ENCODE data around the gene LYPD1.
A peak's percentile ranks its signal among the peaks of the same experiment; 100 is the strongest.
"Not testable (repeated sequence)": the region's sequence is repeated elsewhere in the genome, so short reads cannot be mapped to it uniquely, and the experiment has no call there.

Gene LYPD1, protein sequence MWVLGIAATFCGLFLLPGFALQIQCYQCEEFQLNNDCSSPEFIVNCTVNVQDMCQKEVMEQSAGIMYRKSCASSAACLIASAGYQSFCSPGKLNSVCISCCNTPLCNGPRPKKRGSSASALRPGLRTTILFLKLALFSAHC

DNA sequence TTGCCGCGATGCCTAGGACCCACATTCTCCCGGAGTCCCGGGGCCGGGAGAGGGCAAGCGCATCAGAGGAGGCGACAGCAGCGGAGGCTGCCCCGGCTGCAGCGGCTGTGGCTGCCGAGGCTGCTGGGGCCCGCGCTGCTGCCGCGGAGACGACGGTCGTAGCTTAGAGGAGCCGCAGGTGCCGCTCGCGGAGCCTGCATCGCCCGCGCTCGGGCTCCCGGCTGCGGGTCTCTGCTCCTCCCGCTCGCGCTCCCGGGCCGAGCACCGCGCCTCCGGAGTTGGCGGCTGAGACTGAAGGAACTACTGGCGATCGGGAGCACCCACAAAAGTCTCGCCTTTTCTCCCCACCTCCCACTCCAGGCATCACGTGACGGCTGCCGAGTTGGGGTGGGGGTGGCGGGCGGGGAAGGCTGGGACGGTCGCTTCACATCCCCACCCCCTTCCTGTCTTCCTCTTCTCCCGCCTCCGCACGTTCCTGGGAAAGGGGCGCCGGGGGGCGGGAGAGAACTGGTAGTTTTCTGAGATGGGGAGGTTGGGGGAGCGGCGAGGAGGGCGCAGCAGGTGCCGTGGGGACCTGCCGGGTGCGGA is at the start of gene LYPD1:
Gene LYPD1, minus strand, starts transcription at position 298 of the 588 bp plus-strand sequence. Its CDS starts 273 bp downstream, at position 25.
- Histone ChIP-seq H3K27me3 (ENCODE audit: control insufficient read depth, insufficient read depth, low read length) (peaks cover 68% of the 10 kb centered on the region), H3K9me3 (ENCODE audit: control insufficient read depth, insufficient read depth, low read length) (no peaks in the 10 kb centered on the region), H3K36me3 (ENCODE audit: control insufficient read depth, insufficient read depth, low read length) (no peaks in the 10 kb centered on the region), H3K4me1 (ENCODE audit: control insufficient read depth, insufficient read depth, low read length) (peaks cover 20% of the 10 kb centered on the region), H3K9ac (ENCODE audit: low read depth, low read length) (no peak within 1 kb of the TSS), H3K27ac (ENCODE audit: low read depth, low read length) (peak within 1 kb of the TSS; percentile 42), H3K4me3 (ENCODE audit: low read depth, low read length) (peak within 1 kb of the TSS; percentile 60)

DNA sequence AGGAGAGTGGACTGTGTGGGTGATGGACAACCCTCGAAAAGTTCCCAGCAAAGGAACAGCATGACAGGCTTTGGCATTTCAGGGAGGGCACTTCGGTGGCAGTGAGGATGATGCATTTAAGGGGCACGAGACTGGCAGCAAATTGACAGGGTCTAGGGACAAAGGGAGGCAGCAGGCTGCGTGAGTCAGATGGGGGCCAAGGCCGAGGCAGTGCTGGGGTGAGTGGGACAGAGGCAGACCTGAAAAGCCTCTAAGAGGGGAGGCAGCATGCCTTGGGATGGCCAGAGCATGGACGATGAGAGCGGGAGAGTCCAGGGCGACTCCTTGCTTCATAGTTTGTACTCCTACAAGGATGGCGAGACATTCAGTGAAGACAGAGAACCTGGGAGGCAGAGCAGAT is 49.5 kb upstream of the LYPD1 start:
- no peaks in the 10 kb centered on the region for H3K4me1 ChIP-seq (ENCODE audit: control insufficient read depth, insufficient read depth, low read length)
- no peaks in the 10 kb centered on the region for H3K27me3 ChIP-seq (ENCODE audit: control insufficient read depth, insufficient read depth, low read length)
- no peak overlapping the region for H3K4me3 ChIP-seq (ENCODE audit: low read depth, low read length)
- no peak overlapping the region for H3K27ac ChIP-seq (ENCODE audit: low read depth, low read length)
- H3K9me3 ChIP-seq (ENCODE audit: control insufficient read depth, insufficient read depth, low read length) = no peaks in the 10 kb centered on the region
- no peak overlapping the region for H3K9ac ChIP-seq (ENCODE audit: low read depth, low read length)
- no peaks in the 10 kb centered on the region for H3K36me3 ChIP-seq (ENCODE audit: control insufficient read depth, insufficient read depth, low read length)

DNA sequence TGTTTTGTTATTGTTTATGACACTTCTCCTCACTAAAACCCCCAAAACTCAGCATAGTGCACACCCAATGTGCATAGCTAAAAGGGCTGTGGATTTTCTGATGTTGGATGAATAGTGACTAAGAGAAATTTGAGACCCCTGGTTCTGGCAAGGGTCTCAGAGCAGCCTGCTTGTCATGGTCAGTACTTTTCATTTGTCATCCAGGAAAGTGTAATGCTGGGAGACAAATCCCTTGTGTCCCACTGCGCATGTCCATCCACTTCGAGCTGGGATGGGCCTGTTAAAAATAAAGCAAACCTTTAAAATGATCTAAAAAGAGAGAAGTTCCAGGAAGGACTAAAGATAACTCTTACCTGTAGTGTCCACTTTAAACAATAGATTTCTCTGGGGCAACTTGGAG is 46.9 kb upstream of the LYPD1 start:
- Histone ChIP-seq H3K27me3 (ENCODE audit: control insufficient read depth, insufficient read depth, low read length) (no peaks in the 10 kb centered on the region), H3K9ac (ENCODE audit: low read depth, low read length) (no peak overlapping the region), H3K27ac (ENCODE audit: low read depth, low read length) (no peak overlapping the region), H3K4me1 (ENCODE audit: control insufficient read depth, insufficient read depth, low read length) (no peaks in the 10 kb centered on the region), H3K9me3 (ENCODE audit: control insufficient read depth, insufficient read depth, low read length) (no peaks in the 10 kb centered on the region), H3K4me3 (ENCODE audit: low read depth, low read length) (no peak overlapping the region), H3K36me3 (ENCODE audit: control insufficient read depth, insufficient read depth, low read length) (no peaks in the 10 kb centered on the region)

DNA sequence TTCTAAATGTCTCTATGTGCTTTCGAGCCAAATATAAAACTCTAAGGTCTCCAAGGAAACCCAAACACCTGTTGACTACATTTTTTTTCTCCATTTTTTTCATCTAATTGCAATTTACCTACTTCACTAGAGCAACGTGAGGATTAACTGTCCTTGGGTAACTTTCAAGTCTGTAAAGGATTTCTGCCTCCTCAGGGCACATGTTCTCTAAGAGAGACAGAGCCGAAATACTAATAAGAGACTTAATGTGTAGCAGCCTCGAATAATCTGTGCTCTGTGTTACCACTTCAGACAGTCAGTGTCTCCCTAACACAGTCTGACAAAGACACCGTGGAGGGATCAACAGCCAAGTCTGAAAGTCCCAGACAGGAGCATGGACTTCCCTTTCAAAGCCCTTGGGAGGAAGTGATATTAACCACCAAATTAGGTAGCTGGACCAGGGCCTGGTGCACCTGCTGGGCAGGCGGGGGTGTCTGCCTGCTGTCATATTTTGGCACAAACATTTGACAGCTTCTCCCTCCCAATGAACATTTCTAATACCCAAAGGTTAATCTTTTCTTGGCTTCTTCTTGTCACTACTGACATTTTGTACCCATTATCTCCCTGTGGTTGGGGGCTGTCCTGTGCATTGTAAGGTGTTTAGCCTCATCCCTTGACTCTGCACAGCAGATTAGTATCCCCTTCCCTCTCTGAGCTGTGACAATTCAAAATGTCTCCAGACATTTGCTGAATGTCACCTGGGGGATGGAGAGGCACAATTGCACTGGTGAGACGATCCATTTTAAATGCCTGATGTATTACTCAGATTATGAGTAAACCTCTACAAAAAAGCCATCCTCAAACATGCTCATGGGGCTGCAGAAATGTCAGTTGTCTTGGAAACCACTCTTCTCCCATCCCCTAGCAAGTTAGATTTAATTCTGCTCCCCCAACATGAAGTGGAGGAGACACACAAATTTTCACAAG is 45.7 kb upstream of the LYPD1 start:
- H3K4me3 ChIP-seq (ENCODE audit: low read depth, low read length) = no peak overlapping the region
- no peak overlapping the region for H3K27ac ChIP-seq (ENCODE audit: low read depth, low read length)
- H3K27me3 ChIP-seq (ENCODE audit: control insufficient read depth, insufficient read depth, low read length) = no peaks in the 10 kb centered on the region
- no peaks in the 10 kb centered on the region for H3K36me3 ChIP-seq (ENCODE audit: control insufficient read depth, insufficient read depth, low read length)
- no peaks in the 10 kb centered on the region for H3K4me1 ChIP-seq (ENCODE audit: control insufficient read depth, insufficient read depth, low read length)
- H3K9me3 ChIP-seq (ENCODE audit: control insufficient read depth, insufficient read depth, low read length) = no peaks in the 10 kb centered on the region
- no peak overlapping the region for H3K9ac ChIP-seq (ENCODE audit: low read depth, low read length)

DNA sequence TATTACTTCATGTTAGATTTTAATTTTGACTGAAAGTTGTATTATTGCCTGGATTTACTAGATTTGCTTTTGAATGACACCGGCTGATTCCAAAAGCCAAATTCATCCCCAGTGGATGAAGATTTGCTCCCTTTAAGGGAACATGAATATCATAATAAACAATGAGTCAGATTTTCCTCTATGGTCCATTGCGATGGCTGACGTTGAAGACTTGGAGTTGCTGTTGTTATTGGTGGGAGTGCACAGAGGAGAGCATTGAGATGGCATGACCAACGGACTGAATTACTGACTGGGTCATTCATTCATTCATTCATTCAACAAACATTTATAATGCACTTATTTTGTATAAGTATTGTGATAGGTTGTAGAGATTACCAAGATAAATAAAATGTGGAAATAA is 33.4 kb upstream of the LYPD1 start:
- no peaks in the 10 kb centered on the region for H3K9me3 ChIP-seq (ENCODE audit: control insufficient read depth, insufficient read depth, low read length)
- no peak overlapping the region for H3K9ac ChIP-seq (ENCODE audit: low read depth, low read length)
- no peak overlapping the region for H3K4me3 ChIP-seq (ENCODE audit: low read depth, low read length)
- H3K4me1 ChIP-seq (ENCODE audit: control insufficient read depth, insufficient read depth, low read length) = no peaks in the 10 kb centered on the region
- no peak overlapping the region for H3K27ac ChIP-seq (ENCODE audit: low read depth, low read length)
- no peaks in the 10 kb centered on the region for H3K27me3 ChIP-seq (ENCODE audit: control insufficient read depth, insufficient read depth, low read length)
- no peaks in the 10 kb centered on the region for H3K36me3 ChIP-seq (ENCODE audit: control insufficient read depth, insufficient read depth, low read length)

DNA sequence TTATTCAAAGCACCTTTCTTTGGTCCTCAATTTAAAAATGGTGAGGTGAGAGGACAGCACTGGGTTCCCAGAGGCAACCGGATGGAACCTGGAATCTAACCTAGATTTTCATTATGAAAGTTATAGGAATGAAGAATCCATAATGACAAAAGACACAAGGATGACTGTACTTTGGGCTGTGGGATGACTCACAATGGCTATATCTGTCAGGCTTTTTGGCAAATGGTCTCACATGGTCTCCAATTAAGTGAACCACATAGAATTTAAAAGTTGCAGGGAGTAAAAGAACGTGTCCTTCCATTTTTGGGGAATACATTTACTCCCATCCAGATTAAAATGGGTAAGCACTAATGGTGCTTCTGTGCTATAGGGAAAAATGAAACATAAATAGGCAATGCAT is 31.8 kb upstream of the LYPD1 start:
- H3K27ac ChIP-seq (ENCODE audit: low read depth, low read length) = no peak overlapping the region
- H3K4me1 ChIP-seq (ENCODE audit: control insufficient read depth, insufficient read depth, low read length) = no peaks in the 10 kb centered on the region
- H3K9me3 ChIP-seq (ENCODE audit: control insufficient read depth, insufficient read depth, low read length) = no peaks in the 10 kb centered on the region
- no peak overlapping the region for H3K4me3 ChIP-seq (ENCODE audit: low read depth, low read length)
- no peaks in the 10 kb centered on the region for H3K36me3 ChIP-seq (ENCODE audit: control insufficient read depth, insufficient read depth, low read length)
- H3K9ac ChIP-seq (ENCODE audit: low read depth, low read length) = no peak overlapping the region
- H3K27me3 ChIP-seq (ENCODE audit: control insufficient read depth, insufficient read depth, low read length) = no peaks in the 10 kb centered on the region

DNA sequence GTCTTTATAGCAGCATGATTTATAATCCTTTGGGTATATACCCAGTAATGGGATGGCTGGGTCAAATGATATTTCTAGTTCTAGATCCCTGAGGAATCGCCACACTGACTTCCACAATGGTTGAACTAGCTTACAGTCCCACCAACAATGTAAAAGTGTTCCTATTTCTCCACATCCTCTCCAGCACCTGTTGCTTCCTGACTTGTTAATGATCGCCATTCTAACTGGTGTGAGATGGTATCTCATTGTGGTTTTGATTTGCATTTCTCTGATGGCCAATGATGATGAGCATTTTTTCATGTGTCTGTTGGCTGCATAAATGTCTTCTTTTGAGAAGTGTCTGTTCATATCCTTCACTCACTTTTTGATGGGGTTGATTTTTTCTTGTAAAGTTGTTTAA is 29.8 kb upstream of the LYPD1 start:
- H3K27ac ChIP-seq (ENCODE audit: low read depth, low read length); H3K27me3 ChIP-seq (ENCODE audit: control insufficient read depth, insufficient read depth, low read length); H3K4me1 ChIP-seq (ENCODE audit: control insufficient read depth, insufficient read depth, low read length); H3K4me3 ChIP-seq (ENCODE audit: low read depth, low read length); H3K9ac ChIP-seq (ENCODE audit: low read depth, low read length); H3K9me3 ChIP-seq (ENCODE audit: control insufficient read depth, insufficient read depth, low read length); H3K36me3 ChIP-seq (ENCODE audit: control insufficient read depth, insufficient read depth, low read length): not testable (repeated sequence)

DNA sequence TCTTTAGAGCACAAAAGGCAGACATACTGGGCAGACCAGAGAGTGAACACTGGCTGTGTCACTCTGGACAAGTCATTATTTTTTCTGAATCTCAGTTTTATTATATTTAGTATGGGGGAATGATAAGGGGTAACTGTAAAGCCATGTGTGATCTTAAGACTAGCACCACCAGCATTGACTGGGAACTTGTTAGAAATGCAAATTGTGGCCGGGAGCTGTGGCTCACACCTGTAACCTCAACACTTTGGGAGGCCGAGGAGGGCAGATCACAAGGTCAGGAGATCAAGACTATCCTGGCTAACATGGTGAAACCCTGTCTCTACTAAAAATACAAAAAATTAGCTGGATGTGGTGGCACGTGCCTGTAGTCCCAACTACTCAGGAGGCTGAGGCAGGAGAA is 28.3 kb upstream of the LYPD1 start:
- not testable (repeated sequence) for H3K4me1 ChIP-seq (ENCODE audit: control insufficient read depth, insufficient read depth, low read length); H3K36me3 ChIP-seq (ENCODE audit: control insufficient read depth, insufficient read depth, low read length); H3K4me3 ChIP-seq (ENCODE audit: low read depth, low read length); H3K27me3 ChIP-seq (ENCODE audit: control insufficient read depth, insufficient read depth, low read length); H3K9me3 ChIP-seq (ENCODE audit: control insufficient read depth, insufficient read depth, low read length); H3K9ac ChIP-seq (ENCODE audit: low read depth, low read length); H3K27ac ChIP-seq (ENCODE audit: low read depth, low read length)

DNA sequence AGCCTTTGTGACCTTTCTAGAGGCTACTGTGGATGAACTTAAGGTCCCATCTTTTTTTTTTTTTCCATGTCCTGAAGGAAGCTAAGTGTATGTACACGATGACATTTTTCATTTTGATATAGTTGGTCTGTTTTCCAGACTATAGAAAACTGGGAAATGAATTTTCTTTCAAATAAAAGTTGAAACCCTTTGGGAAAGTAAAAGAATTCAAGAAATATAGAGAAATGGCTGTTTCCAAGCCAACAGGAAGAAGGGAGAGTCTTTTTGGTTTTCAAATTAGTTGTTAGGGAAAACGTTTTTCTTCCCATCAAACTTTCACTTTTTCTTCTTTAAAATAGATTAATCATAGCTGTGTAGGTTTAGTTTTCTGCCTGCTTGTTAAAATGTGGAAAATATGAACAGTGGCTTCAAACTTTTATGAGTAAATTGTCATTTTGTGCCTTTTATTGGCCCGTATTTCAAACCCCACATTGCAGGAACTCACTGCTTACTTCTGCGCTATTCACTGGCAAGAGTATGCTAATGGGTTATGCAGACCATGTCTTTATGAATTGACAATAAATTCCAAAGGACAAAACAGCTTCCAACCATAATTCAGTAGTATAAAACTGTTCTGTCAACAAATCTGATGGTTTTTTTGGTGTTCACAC is 27.7 kb upstream of the LYPD1 start:
- H3K4me1 ChIP-seq (ENCODE audit: control insufficient read depth, insufficient read depth, low read length) = no peaks in the 10 kb centered on the region
- H3K36me3 ChIP-seq (ENCODE audit: control insufficient read depth, insufficient read depth, low read length) = no peaks in the 10 kb centered on the region
- H3K9ac ChIP-seq (ENCODE audit: low read depth, low read length) = no peak overlapping the region
- no peak overlapping the region for H3K27ac ChIP-seq (ENCODE audit: low read depth, low read length)
- H3K4me3 ChIP-seq (ENCODE audit: low read depth, low read length) = no peak overlapping the region
- no peaks in the 10 kb centered on the region for H3K27me3 ChIP-seq (ENCODE audit: control insufficient read depth, insufficient read depth, low read length)
- no peaks in the 10 kb centered on the region for H3K9me3 ChIP-seq (ENCODE audit: control insufficient read depth, insufficient read depth, low read length)

DNA sequence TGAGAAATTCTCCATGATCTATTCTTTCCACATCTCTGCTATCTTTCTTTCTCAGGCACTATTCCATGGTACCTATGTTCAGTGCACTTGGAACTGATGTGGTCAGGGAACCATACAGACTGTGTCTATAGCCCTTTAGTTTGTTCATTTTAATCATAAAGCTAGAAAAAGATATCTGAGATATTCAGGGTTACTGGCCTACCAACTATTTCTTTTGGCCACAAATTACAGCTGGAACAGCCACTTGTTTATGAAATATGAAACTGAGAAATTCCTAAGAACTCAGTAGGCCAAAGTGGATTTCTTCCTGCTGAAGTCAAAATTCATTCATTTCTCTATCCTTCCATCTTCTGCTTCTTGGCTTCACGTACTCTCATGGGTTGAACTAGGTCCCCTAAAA is 22.8 kb upstream of the LYPD1 start:
- H3K4me3 ChIP-seq (ENCODE audit: low read depth, low read length) = no peak overlapping the region
- no peaks in the 10 kb centered on the region for H3K27me3 ChIP-seq (ENCODE audit: control insufficient read depth, insufficient read depth, low read length)
- H3K9me3 ChIP-seq (ENCODE audit: control insufficient read depth, insufficient read depth, low read length) = no peaks in the 10 kb centered on the region
- H3K27ac ChIP-seq (ENCODE audit: low read depth, low read length) = no peak overlapping the region
- H3K36me3 ChIP-seq (ENCODE audit: control insufficient read depth, insufficient read depth, low read length) = no peaks in the 10 kb centered on the region
- no peak overlapping the region for H3K9ac ChIP-seq (ENCODE audit: low read depth, low read length)
- no peaks in the 10 kb centered on the region for H3K4me1 ChIP-seq (ENCODE audit: control insufficient read depth, insufficient read depth, low read length)

DNA sequence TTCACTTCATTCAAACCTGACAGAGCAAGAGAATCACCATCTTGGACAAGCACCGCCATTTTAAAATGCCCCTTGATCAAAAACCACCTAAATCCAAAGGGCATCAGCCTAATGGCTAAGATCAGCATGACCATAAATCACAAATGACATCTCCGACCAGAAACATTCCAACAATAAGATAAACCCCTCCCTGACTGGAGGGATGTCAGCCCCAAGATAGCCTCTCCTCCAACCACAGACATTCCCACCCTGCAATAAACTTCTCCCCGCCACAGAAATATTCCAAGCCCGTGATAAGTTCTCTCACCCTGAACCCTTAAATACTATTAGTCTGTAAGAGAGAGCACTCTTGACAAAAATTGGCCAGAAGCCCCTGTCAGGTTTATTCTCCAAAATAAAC is 21.6 kb upstream of the LYPD1 start:
- H3K36me3 ChIP-seq (ENCODE audit: control insufficient read depth, insufficient read depth, low read length) = no peaks in the 10 kb centered on the region
- H3K27ac ChIP-seq (ENCODE audit: low read depth, low read length) = no peak overlapping the region
- no peak overlapping the region for H3K9ac ChIP-seq (ENCODE audit: low read depth, low read length)
- H3K4me1 ChIP-seq (ENCODE audit: control insufficient read depth, insufficient read depth, low read length) = no peaks in the 10 kb centered on the region
- no peak overlapping the region for H3K4me3 ChIP-seq (ENCODE audit: low read depth, low read length)
- no peaks in the 10 kb centered on the region for H3K9me3 ChIP-seq (ENCODE audit: control insufficient read depth, insufficient read depth, low read length)
- H3K27me3 ChIP-seq (ENCODE audit: control insufficient read depth, insufficient read depth, low read length) = no peaks in the 10 kb centered on the region

Data from HUES48 (cell line).